DMS 273 (cell line): Measurements from ENCODE around the gene ASB5.
"Not testable (repeated sequence)": the region's sequence is repeated elsewhere in the genome, so short reads cannot be mapped to it uniquely, and the experiment has no call there.

ENCODE experiments used
- DNase-seq: peaks from one replicate; lab custom pipeline; 2025; ENCODE audit not compliant: unreplicated experiment; lab: John Stamatoyannopoulos, UW

Gene ASB5

GRCh38 chr4:176226736-176227135 lies 42.3 kb downstream of the ASB5 start:
- no peak for DNase-seq

GRCh38 chr4:176223561-176223960 lies 45.5 kb downstream of the ASB5 start:
- peak; percentile 9 for DNase-seq

- DNase-seq = no peak
Observed at GRCh38 chr4:176222149-176222548, 46.9 kb downstream of the ASB5 start.

DNA sequence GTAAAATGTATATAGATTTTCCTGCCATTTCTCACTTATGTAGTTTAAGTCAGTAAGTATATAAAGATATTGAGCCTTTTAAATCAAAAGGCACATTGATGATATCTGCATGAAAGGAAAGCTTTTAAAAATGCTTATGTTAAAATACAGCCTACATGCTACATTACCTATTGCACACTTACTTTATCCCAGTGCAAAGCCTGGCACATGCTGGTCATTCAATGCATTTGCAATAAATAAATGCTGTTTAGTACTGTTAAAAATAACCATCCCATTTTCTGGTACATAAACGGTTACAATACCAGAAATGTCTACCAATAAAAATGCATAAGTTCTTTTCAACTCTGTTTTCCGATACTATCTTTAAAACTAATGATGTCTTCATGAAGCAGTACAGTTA lies 51.5 kb downstream of the ASB5 start:
- DNase-seq = no peak

DNA sequence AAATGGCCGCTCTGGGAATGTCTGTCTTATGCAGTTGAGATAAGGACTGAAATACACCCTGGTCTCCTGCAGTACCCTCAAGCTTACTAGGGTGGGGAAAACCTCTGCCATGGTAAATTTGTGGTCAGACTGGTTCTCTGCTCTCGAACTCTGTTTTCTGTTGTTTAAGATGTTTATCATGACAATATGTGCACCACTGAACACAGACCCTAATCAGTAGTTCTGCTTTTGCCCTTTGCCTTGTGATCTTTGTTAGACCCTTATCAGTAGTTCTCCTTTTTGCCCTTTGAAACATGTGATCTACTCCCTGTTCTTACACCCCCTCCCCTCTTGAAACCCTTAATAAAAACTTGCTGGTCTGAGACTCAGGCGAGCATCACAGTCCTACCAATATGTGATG lies 56.7 kb downstream of the ASB5 start:
- not testable (repeated sequence) for DNase-seq

GRCh38 chr4:176210579-176211296 lies 58.3 kb downstream of the ASB5 start:
- DNase-seq = no peak

GRCh38 chr4:176210101-176210500 lies 58.9 kb downstream of the ASB5 start:
- DNase-seq = no peak

GRCh38 chr4:176209535-176209934 lies 59.5 kb downstream of the ASB5 start:
- no peak for DNase-seq

DNA sequence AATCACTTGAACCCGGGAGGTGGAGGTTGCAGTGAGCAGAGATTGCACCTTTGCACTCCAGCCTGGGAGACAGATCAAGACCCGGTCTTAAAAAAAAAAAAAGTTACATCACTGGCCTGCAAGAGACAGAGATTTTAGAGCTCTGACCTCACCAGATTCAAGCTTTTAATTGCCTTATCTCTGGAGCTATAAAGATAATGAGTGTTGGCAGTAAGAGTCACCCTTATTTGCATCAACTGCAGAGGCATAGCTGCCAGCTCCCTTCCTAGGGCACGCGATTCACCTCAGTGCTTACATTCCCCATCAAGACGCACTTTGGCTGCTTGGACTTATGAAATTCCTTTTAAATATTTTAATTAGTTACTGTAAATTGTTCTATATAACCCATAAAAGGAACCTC lies 61.2 kb downstream of the ASB5 start:
- DNase-seq = peak; percentile 33

DNA sequence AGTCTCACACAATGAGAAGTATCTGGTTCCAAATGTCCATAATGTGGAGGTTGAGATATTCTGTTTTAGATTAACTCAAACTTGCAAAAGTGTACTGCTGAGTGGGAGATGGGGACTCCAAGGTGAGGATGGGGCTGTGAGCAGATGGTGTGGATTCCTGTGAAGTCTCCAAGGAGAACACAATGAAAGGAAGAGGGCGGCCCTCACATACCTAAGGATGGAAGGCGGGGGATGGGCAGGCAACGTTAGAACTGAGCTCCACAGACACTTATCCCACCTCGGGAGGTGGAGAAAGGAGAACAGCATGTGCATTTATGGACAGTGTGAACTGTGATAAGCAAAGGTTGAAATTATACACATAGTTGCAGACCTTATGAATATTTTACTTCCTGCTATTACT lies 63.7 kb downstream of the ASB5 start:
- DNase-seq = no peak

DNA sequence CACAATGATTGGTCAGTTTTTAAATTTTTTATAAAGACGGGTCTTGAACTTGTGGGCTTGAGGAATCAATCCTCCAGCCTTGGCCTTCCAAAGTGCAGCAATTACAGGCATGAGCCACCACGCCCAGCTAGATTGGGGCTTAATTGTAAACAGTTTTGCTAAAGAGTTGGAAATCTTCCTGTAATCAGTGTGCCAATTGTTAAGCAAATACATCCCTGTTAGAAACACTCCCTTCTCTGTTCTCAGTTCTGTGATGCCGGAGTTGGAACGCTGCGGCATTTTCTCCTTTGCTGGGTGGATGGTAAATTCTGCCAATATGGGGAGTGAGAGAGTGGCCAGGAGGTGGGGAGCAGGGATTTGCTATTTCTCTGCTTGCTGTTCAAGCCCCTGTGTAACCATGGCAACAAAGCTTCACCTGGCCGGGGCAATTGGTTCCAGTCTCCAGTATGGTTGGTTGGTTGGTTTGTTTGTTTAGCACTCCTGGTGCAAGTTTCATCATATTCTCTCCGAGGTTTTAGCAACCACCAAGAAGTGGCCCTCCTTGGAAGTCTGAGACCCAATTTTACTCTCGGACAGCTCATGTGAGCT lies 70.6 kb downstream of the ASB5 start:
- peak; percentile 12 for DNase-seq

DNA sequence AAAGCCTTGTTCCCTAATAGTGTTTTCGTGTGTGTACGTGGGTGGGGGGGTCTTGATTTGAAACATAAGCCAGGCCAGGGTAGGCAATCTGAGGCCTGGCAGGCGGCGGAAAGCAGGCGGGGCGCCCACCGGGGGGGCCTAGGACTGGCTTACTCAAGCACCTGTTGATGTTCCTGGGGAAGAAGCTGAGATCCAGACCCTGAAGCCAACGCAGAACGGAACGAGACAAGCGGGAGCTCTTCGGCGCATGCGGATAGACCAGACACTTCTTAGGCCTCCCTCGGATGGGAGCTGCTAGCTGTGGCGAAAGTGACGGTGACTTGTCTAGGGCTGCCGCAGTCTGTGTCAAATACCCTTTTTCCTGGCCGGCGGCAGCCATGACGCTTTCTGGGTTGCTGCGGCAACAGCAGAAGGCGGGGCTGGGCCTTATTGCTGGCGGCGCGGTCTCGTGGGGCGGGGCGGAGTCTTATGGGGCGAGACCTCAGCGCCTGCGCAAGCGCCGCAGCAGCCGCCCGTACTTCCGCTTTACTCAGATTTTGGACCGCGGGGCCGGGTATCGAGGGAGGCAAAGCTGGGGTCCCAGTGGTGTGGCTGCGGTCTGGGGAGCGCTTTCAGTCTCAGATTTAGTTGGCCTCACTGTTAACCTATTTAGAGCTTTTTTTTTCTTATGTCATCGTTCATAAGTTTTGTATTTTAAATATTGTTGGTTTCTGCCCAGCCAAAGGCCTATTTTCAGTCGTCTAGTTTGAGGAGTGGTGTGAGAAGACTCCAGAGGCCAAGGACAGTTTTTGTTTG lies 73.6 kb downstream of the ASB5 start, which contains the start of gene SPATA4:
TSS of gene SPATA4 (minus strand) at position 402 of the 795 bp plus-strand sequence. CDS start at position 379, 23 bp downstream.
- DNase-seq = peak; percentile 94

DNA sequence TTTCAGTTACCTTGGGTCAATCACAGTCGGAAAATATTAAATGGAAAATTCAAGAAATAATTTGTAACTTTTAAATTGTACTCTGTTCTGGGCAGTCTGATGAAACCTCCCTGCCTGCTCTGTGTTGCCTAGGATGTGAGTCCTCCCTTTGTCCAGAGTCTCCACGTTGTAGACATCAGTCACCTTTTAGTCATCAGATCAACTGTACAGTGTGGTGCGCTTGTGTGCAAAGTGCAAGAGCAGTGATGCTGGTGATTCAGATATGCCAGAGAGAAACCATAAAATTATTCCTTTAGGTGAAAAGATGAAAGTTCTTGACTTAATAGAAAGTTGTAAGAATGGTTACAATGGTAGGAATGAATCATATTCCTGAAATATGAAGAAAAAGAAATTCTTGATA lies 75.1 kb downstream of the ASB5 start:
- no peak for DNase-seq

GRCh38 chr4:176193126-176193525 lies 75.9 kb downstream of the ASB5 start:
- DNase-seq = no peak

- peak; percentile 83 for DNase-seq
Observed at GRCh38 chr4:176191974-176192373, 77.0 kb downstream of the ASB5 start.

- no peak for DNase-seq
Observed at GRCh38 chr4:176189891-176190795, 78.9 kb downstream of the ASB5 start.

DNA sequence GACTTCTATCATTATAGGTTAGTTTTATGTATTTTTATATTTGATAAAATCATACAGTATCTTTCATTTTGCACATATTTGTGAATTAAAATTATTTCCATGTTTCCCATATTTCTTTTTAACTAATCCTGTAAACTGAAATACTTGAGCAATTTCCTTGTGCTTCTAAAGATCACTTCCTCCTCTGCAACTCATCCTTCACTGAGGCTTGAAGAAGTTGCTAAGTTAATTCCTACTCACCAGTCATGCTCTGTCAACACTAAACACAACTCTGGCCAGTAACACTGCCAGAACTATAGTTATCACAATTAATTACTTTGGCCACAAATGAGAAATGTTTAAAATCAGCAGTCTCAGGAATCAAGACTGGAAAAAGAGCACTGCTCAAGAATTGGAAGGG lies 80.4 kb downstream of the ASB5 start:
- DNase-seq = no peak

GRCh38 chr4:176187624-176188023 lies 81.4 kb downstream of the ASB5 start:
- DNase-seq = no peak

DNA sequence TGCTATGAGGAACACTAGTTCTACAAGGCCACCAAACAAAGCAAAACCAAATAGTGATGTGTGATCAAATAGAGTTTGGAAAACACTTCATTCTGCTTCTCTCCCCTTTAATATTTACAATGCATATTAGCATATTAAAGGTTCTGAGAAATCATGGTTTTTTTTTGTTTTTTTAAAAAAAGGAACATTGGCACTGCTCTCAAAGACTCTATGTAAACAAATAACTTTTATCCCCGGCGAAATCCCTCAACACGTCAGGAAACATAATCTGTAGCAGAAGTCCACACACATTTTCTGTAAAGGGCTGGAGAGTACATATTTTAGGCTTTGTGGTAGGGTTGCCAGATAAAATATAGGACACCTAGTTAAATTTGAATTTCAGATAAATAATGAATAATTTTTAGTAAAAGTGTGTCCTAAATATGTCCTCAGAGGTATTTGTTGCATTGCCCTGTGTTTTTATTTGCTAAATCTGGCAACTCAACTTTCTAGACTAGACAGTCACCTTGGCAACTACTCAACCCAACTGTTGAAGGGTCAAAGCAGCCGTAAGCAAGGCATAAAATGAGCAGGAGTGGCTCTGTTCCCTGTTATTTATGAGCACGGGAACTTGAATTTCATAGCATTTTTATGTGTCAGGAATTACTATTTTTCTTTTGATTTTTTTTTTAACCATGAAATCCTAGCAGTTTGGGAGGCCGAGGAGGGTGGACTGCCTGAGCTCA lies 82.2 kb downstream of the ASB5 start:
- peak; percentile 3 for DNase-seq

DNA sequence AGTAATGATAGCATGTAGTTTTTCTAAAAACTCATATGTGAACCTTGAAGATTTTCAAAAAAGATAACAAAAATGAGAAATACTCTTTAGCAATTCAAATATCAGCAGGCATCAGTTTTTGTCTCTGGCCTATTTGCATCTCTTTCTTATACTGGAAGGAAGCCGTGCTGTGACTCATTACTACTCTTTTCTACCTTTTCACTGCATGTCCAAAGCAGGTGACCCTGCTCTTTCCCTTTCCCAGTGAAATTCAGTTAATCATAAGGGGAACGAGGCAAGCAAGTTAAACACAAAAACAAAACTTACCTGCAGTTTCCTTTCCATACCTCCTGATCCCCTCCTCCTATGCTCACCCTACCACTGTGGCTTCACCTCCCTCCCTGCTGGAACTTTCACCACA lies 83.0 kb downstream of the ASB5 start:
- no peak for DNase-seq
